ENCODE results near the gene IGLON5. TPM values are rescaled to one million over a fixed set of nuclear protein-coding genes. Genes with fewer than 3 reads are reported as not detected.

IGLON5 gene
- total RNA-seq, 1 donor from 2014 or later, result 0.86 TPM

Other genes starting within 250 kb of the IGLON5 start
- not detected for gene KLK13, start 246.6 kb upstream of the IGLON5 start, total RNA-seq
- not detected for gene KLK14, start 228.8 kb upstream of the IGLON5 start, total RNA-seq
- gene CTU1, start 203.2 kb upstream of the IGLON5 start, total RNA-seq, result 4.4 TPM
- gene SIGLEC9, start 186.7 kb upstream of the IGLON5 start, total RNA-seq, result 4.8 TPM
- gene SIGLEC7, start 169.3 kb upstream of the IGLON5 start, total RNA-seq, result 3.8 TPM
- gene CD33, start 86.6 kb upstream of the IGLON5 start, total RNA-seq, result 3.4 TPM
- not detected for gene SIGLECL1, start 60.6 kb upstream of the IGLON5 start, total RNA-seq
- gene VSIG10L, start 30.5 kb downstream of the IGLON5 start, total RNA-seq, result 1.8 TPM
- gene ETFB, start 54.7 kb downstream of the IGLON5 start, total RNA-seq, result 378 TPM
- not detected for gene CLDND2, start 57.4 kb downstream of the IGLON5 start, total RNA-seq
- 1.7 TPM for gene NKG7, start 61.0 kb downstream of the IGLON5 start, total RNA-seq
- gene LIM2, start 76.3 kb downstream of the IGLON5 start, total RNA-seq, result not detected
- not detected for gene C19orf84, start 78.9 kb downstream of the IGLON5 start, total RNA-seq
- 3.2 TPM for gene SIGLEC10, start 106.0 kb downstream of the IGLON5 start, total RNA-seq
- 1.1 TPM for gene SIGLEC8, start 146.8 kb downstream of the IGLON5 start, total RNA-seq
- not detected for gene CEACAM18, start 166.9 kb downstream of the IGLON5 start, total RNA-seq
- gene SIGLEC12, start 190.2 kb downstream of the IGLON5 start, total RNA-seq, result 0.20 TPM
- gene SIGLEC6, start 220.0 kb downstream of the IGLON5 start, total RNA-seq, result 0.20 TPM

Data from left lobe of liver (tissue), 1 donor.